H9 (cell line): ENCODE data around the gene ELK1. TPM values are rescaled to one million over a fixed set of nuclear protein-coding genes. Genes with fewer than 3 reads are reported as not detected.

Source experiments
- DNase-seq: peaks from one replicate; pipeline ENCODE4 v3.0.0-alpha.2; 2017
- H2AFZ ChIP-seq: one replicate; pipeline ENCODE4 v1.6.1; 2013; ENCODE audit warnings: mild to moderate bottlenecking, low read length, control low read depth, moderate library complexity
- H2AK5ac ChIP-seq: 2 replicates; pipeline ENCODE4 v1.6.1; 2013; ENCODE audit warnings: low read length, control low read depth, mixed read lengths; ENCODE audit not compliant: insufficient read length
- H2BK120ac ChIP-seq: one replicate; pipeline ENCODE4 v1.6.1; 2013; ENCODE audit warnings: low read depth, mild to moderate bottlenecking, low read length, control low read depth, inconsistent platforms; ENCODE audit not compliant: poor library complexity, severe bottlenecking
- H2BK12ac ChIP-seq: 2 replicates; pipeline ENCODE4 v1.6.1; 2013; ENCODE audit warnings: low read length, control low read depth, mixed read lengths, low read depth; ENCODE audit not compliant: insufficient read length
- H2BK15ac ChIP-seq: 2 replicates; pipeline ENCODE4 v1.6.1; 2013; ENCODE audit warnings: low read depth, low read length, control low read depth
- H2BK20ac ChIP-seq: one replicate; pipeline ENCODE4 v1.6.1; 2013; ENCODE audit warnings: low read depth, mild to moderate bottlenecking, low read length, control low read depth, inconsistent platforms; ENCODE audit not compliant: poor library complexity, severe bottlenecking
- H2BK5ac ChIP-seq: 2 replicates; pipeline ENCODE4 v1.6.1; 2013; ENCODE audit warnings: low read length, control low read depth, mixed read lengths; ENCODE audit not compliant: insufficient read length
- H3K14ac ChIP-seq: 2 replicates; pipeline ENCODE4 v1.6.1; 2013; ENCODE audit warnings: low read length, control low read depth; ENCODE audit not compliant: insufficient read depth
- H3K18ac ChIP-seq: 2 replicates; pipeline ENCODE4 v1.6.1; 2013; ENCODE audit warnings: low read depth, mild to moderate bottlenecking, mixed read lengths, low read length, control low read depth; ENCODE audit not compliant: insufficient read length
- H3K23ac ChIP-seq: 2 replicates; pipeline ENCODE4 v1.6.1; 2013; ENCODE audit warnings: low read length, control low read depth, mixed read lengths, low read depth; ENCODE audit not compliant: insufficient read length
- H3K23me2 ChIP-seq: 2 replicates; pipeline ENCODE4 v1.6.1; 2013; ENCODE audit warnings: low read depth, mild to moderate bottlenecking, mixed read lengths, low read length, control low read depth; ENCODE audit not compliant: insufficient read length, poor library complexity, severe bottlenecking
- H3K27ac ChIP-seq: 2 replicates; pipeline ENCODE4 v1.5.1; 2013; ENCODE audit warnings: low read length, control low read depth, mixed read lengths, low read depth; ENCODE audit not compliant: insufficient read length
- H3K27me3 ChIP-seq: 2 replicates; pipeline ENCODE4 v1.6.1; 2013; ENCODE audit warnings: low read length, control low read depth, inconsistent platforms; ENCODE audit not compliant: insufficient read depth
- H3K4ac ChIP-seq: 2 replicates; pipeline ENCODE4 v1.6.1; 2013; ENCODE audit warnings: low read depth, mild to moderate bottlenecking, control low read depth, inconsistent platforms, low read length, moderate library complexity
- H3K4me1 ChIP-seq: 2 replicates; pipeline ENCODE4 v1.6.1; 2013; ENCODE audit warnings: low read length, control low read depth, inconsistent platforms; ENCODE audit not compliant: insufficient read depth
- H3K4me2 ChIP-seq: 2 replicates; pipeline ENCODE4 v1.6.1; 2013; ENCODE audit warnings: low read length, control low read depth, mixed read lengths; ENCODE audit not compliant: insufficient read length, insufficient read depth
- H3K56ac ChIP-seq: 2 replicates; pipeline ENCODE4 v1.6.1; 2013; ENCODE audit warnings: low read depth, mild to moderate bottlenecking, mixed read lengths, low read length, control low read depth; ENCODE audit not compliant: insufficient read length
- H3K79me1 ChIP-seq: 2 replicates; pipeline ENCODE4 v1.6.1; 2013; ENCODE audit warnings: low read depth, mild to moderate bottlenecking, moderate library complexity, low read length, control low read depth, inconsistent platforms; ENCODE audit not compliant: insufficient read depth, poor library complexity, severe bottlenecking
- H3K79me2 ChIP-seq: 2 replicates; pipeline ENCODE4 v1.6.1; 2013; ENCODE audit warnings: low read length, control low read depth, inconsistent platforms; ENCODE audit not compliant: insufficient read depth
- H3K9ac ChIP-seq: 2 replicates; pipeline ENCODE4 v1.6.1; 2013; ENCODE audit warnings: low read length, control low read depth, mixed read lengths; ENCODE audit not compliant: insufficient read length; ENCODE audit errors: extremely low read depth
- H3K9me3 ChIP-seq: one replicate; pipeline ENCODE4 v1.6.1; 2013; ENCODE audit warnings: low read depth, low read length, inconsistent platforms; ENCODE audit not compliant: control insufficient read depth
- H3T11ph ChIP-seq: one replicate; pipeline ENCODE4 v1.6.1; 2013; ENCODE audit warnings: mild to moderate bottlenecking, low read length, control low read depth, inconsistent platforms
- H4K20me1 ChIP-seq: one replicate; pipeline ENCODE4 v1.6.1; 2013; ENCODE audit not compliant: control insufficient read depth, insufficient read length, insufficient read depth
- H4K5ac ChIP-seq: 2 replicates; pipeline ENCODE4 v1.6.1; 2013; ENCODE audit warnings: low read depth, mild to moderate bottlenecking, mixed read lengths, low read length, control low read depth; ENCODE audit not compliant: insufficient read length
- H4K8ac ChIP-seq: replicated peaks from 2 replicates; pipeline ENCODE4 v1.6.1; 2013; ENCODE audit warnings: low read length, control low read depth, mixed read lengths, low read depth; ENCODE audit not compliant: insufficient read length
- H4K91ac ChIP-seq: 2 replicates; pipeline ENCODE4 v1.6.1; 2013; ENCODE audit warnings: low read depth, mild to moderate bottlenecking, moderate library complexity, mixed read lengths, low read length, control low read depth; ENCODE audit not compliant: insufficient read length
- H3K27ac Mint-ChIP-seq, 3 experiments: 2 replicates in 2 of 3; 3 replicates in 1 of 3; pipeline ENCODE4 v1.8.0; 2020 to 2021; ENCODE audit warnings: mixed read lengths in 3 of 3, mild to moderate bottlenecking in 1 of 3, moderate library complexity in 1 of 3
- H3K27me3 Mint-ChIP-seq: 2 replicates; pipeline ENCODE4 v1.8.0; 2021; ENCODE audit warnings: low read depth, mild to moderate bottlenecking, moderate library complexity, mixed read lengths
- H3K36me3 Mint-ChIP-seq, 3 experiments: 2 replicates in 2 of 3; 3 replicates in 1 of 3; pipeline ENCODE4 v1.8.0; 2020 to 2021; ENCODE audit warnings: low read depth in 3 of 3, mixed read lengths in 3 of 3; ENCODE audit not compliant: insufficient read depth in 1 of 3
- H3K4me1 Mint-ChIP-seq, 2 experiments: 2 replicates each; pipeline ENCODE4 v1.8.0; 2020; ENCODE audit warnings: mixed read lengths in 2 of 2
- H3K4me3 Mint-ChIP-seq, 2 experiments: 2 replicates in 1 of 2; 3 replicates in 1 of 2; pipeline ENCODE4 v1.8.0; 2020 to 2021; ENCODE audit warnings: mild to moderate bottlenecking in 2 of 2, mixed read lengths in 2 of 2, moderate library complexity in 1 of 2
- H3K9me3 Mint-ChIP-seq, 2 experiments: 2 replicates in 1 of 2; 3 replicates in 1 of 2; pipeline ENCODE4 v1.8.0; 2020; ENCODE audit warnings: mild to moderate bottlenecking in 2 of 2, mixed read lengths in 2 of 2, moderate library complexity in 1 of 2
- CTCF ChIP-seq: fragments of 200-600 bp; sonication (generic); conservative IDR thresholded peaks from 3 replicates; pipeline ENCODE4 v1.8.0; 2021; ENCODE audit warnings: antibody characterized with exemption, mild to moderate bottlenecking
- WGBS: extraction: QIAGEN DNeasy Blood & Tissue Kit; methylation state at CpG from one replicate; pipeline ENCODE4 v1.1.7; 2013; ENCODE audit warnings: missing lambda C conversion rate, low lambda C conversion rate, mixed read lengths; ENCODE audit not compliant: insufficient read length; ENCODE audit errors: extremely low coverage; 5-methylcytosine and 5-hydroxymethylcytosine counted together
- total RNA-seq: library from RNA; stranded (reverse); gene quantifications from 2 replicates; pipeline ENCODE4 v1.2.1, GENCODE V29; 2021

Gene ELK1
- total RNA-seq, 1 experiment from 2014 or later = 49.8 TPM

GRCh38 chrX:47662144-47662657 is 11.8 kb upstream of the ELK1 start:
- Histone ChIP-seq H3K4me1 (no peaks in the 10 kb centered on the region), H3K27ac (no peak overlapping the region), H2AK5ac (no peak overlapping the region), H2BK5ac (no peak overlapping the region), H3K23ac (no peak overlapping the region), H3K4me2 (no peak overlapping the region), H2BK15ac (no peak overlapping the region), H3K79me1 (no peaks in the 10 kb centered on the region), H4K8ac (no peak overlapping the region), H3K14ac (no peak overlapping the region), H4K5ac (no peak overlapping the region), H4K20me1 (no peaks in the 10 kb centered on the region), H3K23me2 (no peaks in the 10 kb centered on the region), H2BK20ac (no peak overlapping the region), H2BK120ac (no peak overlapping the region), H4K91ac (no peak overlapping the region), H3K9ac (no peak overlapping the region), H2BK12ac (no peak overlapping the region), H3T11ph (no peak overlapping the region), H3K9me3 (peaks cover 7% of the 10 kb centered on the region), H3K18ac (no peak overlapping the region), H3K79me2 (no peaks in the 10 kb centered on the region), H2AFZ (no peak overlapping the region), H3K4ac (no peak overlapping the region), H3K27me3 (no peaks in the 10 kb centered on the region), H3K56ac (no peak overlapping the region)
- Mint-ChIP-seq H3K36me3 (peaks cover 3 to 12% (median 5%) of the 10 kb centered on the region in 3 experiments; a peak in 5 of 7 replicates), H3K27me3 (peaks cover 9% of the 10 kb centered on the region), H3K4me1 (peaks cover 0 to 3% of the 10 kb centered on the region in 2 experiments; a peak in 1 of 4 replicates), H3K4me3 (no peak overlapping the region), H3K27ac (no peak overlapping the region), H3K9me3 (peaks cover 71 to 77% of the 10 kb centered on the region in 2 experiments)
- TF ChIP-seq CTCF = no peak
- no peak for DNase-seq
- no CpG with 5 or more reads among the region's 1 CpG for WGBS
